ENCODE data around the gene ANAPC2.

Gene ANAPC2

DNA sequence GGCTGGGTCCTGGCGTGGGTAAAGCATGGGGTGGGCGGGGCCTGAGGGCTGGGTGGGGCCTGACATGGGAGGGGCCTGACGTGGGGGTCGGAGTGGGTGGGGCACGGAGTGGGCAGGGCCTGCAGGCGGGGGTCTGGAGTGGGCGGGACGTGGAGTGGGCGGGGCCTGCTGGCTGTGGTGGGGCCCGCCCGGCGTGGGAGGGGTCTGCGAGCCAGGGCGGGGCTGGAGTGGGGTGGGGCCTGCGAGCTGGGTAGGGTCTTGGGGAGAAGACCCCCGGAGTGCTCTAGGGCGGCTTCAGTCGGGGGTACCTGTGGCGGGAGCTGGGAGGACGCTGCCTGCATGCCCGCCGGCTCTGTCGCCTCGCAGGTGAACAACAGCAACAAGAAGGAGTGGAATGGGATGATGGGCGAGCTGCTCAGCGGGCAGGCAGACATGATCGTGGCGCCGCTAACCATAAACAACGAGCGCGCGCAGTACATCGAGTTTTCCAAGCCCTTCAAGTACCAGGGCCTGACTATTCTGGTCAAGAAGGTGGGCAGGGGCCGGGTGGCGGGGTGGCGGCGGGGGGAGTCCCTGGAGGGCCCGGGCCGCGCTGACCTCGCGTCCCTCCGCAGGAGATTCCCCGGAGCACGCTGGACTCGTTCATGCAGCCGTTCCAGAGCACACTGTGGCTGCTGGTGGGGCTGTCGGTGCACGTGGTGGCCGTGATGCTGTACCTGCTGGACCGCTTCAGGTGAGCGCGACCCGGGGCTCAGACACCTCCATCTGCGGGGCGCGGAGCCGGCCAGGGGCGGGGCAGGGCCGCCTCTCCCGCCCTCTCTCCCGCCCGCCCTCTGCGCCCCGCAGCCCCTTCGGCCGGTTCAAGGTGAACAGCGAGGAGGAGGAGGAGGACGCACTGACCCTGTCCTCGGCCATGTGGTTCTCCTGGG is 26.5 kb downstream of the ANAPC2 start:
- DNase-seq (ENCODE audit: low read depth) = no peak

GRCh38 chr9:137160716-137161557 is 27.4 kb downstream of the ANAPC2 start:
- no peak for DNase-seq (ENCODE audit: low read depth)

- DNase-seq (ENCODE audit: low read depth) = no peak
These were observed 28.3 kb downstream of the ANAPC2 start for GRCh38 chr9:137160054-137160425.

DNA sequence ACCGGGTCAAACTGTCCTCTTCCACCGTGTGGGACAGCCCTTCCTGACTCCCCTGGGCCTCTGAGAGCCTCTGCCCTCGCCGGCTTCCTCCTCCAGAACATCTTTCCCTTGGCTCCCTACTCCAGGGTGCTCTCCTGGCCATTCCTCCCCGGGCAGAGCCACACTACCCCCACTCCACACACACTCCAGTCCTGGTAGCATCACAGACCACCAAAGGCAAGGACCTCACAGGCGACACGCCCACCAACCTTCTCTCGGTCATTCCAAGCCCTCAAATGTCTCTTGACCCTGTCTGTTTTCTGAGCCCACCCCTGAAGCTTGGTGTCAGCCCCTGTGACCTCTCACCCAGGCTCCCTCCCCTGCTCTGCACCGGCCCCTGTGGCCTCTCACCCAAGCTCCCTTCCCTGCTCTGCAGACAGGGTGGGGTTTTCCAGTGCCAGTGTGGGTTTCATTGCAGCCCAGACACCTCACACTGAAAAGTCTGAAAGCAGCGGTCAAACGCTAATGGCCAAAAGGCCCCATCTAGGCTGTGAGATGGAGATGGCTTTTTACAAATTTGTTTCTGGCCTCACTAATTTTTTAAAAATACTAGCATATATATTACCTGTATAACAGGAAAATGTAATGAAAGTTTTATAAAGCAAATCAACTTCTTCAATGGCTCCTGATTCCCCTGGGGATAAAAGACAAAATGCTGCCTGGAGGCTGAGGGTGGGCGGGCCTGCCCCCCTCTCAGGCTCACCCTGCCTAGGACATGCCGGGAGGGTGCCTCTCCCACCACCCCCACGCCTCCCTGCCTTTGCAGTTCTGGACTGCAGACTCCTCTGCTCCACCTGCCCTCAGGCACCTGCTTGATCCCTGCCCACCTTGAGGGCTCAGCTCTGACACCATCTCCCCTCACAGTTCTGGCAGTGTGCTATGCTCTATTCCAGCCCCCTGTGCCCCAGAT is 29.0 kb downstream of the ANAPC2 start:
- DNase-seq (ENCODE audit: low read depth) = no peak

DNA sequence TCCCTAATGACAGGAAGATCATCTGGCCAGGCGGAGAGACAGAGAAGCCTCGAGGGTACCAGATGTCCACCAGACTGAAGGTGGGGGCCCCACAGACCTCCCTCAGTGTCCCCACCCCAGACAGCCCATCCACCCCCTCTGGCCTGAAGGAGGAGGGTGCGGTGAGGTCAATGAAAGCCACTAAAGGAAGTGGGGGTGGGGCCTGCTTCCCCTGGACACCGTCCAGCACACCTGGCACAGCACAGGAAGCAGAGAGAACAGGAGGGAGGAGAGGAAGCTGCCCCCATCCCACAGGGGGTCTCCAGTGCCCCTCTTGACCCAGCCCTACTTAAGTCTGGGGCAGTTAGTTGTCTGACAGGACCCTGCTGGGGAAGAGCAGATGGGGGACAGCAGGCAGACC is 29.7 kb downstream of the ANAPC2 start:
- DNase-seq (ENCODE audit: low read depth) = no peak

DNA sequence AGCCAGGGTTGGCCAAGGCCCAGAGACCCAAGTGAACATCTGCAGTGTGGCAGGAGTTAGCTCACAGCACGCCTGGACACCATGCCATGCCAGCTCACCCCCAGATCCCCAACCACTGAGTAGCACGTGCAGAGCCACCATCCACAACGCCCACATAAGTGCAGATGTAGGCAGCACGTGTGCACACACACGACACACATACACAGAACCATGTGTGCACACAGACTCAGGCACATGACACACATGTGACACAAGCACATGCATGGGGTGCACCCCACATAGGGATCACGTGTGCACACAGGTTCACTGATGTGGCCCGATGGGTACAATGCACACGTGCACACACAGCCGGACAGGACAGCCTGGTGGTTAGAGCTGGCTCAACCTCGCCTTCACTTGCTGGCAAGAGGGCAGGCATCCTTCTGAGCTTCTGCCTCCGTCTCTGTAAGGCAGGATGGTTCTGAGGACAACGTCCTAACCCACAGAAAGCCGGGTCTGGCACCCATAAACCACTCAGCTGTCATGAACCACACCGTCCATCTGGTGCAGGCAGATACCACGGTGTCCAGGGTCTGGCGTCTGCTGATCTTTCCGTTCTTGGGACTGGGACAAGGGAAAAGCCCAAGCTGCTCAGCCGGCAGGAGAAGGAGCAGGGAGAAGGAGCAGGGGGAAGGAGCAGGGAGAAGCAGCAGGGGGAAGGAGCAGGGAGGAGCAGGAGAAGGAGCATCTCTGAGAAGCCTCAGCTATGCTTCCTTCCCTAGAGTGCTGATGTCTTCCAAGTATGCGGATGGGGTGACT is 30.5 kb downstream of the ANAPC2 start:
- DNase-seq (ENCODE audit: low read depth) = no peak

GRCh38 chr9:137156567-137157375 is 31.6 kb downstream of the ANAPC2 start:
- DNase-seq (ENCODE audit: low read depth) = no peak

GRCh38 chr9:137152844-137153405 is 35.4 kb downstream of the ANAPC2 start:
- DNase-seq (ENCODE audit: low read depth) = no peak

DNA sequence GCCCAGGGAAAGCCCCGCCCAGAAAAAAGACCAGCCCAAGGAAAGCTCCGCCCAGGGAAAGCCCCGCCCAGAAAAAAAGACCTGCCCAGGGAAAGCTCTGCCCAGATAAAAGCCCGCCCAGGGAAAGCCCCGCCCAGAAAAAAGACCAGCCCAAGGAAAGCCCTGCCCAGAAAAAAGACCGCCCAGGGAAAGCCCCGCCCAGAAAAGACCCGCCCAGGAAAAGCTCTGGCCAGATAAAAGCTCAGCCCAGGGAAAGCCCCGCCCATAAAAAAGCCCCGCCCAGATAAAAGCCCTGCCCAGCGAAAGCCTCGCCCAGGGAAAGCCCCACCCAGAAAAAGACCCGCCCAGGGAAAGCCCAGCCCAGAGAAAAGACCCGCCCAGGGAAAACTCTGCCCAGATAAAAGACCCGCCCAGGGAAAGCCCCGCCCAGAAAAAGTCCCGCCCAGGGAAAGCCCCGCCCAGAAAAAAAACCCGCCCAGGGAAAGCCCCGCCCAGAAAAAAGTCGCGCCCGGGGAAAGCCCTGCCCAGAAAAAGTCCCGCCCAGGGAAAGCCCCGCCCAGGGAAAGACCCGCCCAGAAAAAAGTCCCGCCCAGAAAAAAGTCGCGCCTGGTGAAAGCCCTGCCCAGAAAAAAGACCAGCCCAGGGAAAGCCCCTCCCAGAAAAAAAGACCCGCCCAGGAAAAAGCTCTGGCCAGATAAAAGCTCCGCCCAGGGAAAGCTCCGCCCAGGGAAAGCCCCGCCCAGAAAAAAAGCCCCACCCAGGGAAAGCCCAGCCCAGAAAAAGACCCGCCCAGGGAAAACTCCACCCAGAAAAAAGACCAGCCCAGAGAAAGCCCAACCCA is 37.5 kb downstream of the ANAPC2 start:
- DNase-seq (ENCODE audit: low read depth) = no peak

DNA sequence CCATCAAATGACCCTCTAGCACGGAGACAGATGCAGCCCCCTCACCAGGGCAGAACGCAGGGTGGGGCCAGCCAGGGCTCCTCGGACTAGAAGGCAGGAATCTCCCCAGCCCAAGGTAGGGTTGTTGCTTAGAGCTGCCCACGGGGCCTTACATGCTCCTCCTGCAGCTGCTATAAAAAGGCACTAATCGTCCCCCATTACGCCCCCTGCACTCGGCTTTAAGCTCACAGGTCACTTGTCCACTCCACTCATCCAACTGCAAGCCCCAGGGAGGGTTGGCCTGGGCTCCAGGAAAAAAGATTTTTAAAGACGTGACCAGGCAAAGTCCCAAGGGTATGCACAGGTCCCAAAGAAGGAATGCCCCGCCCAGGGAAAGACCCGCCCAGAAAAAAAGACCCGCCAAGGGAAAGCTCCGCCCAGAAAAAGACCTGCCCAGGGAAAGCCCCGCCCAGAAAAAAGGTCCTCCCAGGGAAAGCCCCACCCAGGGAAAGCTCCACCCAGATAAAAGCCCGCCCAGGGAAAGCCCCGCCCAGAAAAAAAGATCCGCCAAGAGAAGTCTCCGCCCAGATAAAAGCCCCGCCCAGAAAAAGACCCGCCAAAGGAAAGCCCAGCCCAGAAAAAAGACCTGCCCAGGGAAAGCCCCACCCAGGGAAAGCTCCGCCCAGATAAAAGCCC is 38.3 kb downstream of the ANAPC2 start:
- DNase-seq (ENCODE audit: low read depth) = no peak

DNA sequence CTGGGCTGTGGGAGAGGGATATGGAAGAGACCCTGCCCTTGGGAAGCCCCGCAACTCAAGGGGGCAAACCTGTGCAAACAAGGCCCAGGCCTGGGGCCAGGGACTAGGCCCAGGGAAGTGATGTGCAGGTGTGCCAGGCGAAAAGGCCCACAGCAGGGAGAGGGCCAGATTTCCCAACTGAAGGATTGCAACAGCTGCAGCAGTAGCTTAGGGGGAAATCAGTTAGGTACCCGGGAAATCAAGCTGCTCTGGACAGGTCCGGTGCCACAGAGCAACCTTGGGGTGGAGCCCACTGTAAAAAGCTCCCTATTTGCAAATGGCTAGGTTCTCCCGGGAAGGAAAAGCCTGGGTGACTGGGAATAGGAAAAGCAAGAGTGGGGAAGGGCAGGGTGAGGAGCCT is 39.0 kb downstream of the ANAPC2 start:
- no peak for DNase-seq (ENCODE audit: low read depth)

GRCh38 chr9:137148661-137149060 is 39.7 kb downstream of the ANAPC2 start:
- no peak for DNase-seq (ENCODE audit: low read depth)

DNA sequence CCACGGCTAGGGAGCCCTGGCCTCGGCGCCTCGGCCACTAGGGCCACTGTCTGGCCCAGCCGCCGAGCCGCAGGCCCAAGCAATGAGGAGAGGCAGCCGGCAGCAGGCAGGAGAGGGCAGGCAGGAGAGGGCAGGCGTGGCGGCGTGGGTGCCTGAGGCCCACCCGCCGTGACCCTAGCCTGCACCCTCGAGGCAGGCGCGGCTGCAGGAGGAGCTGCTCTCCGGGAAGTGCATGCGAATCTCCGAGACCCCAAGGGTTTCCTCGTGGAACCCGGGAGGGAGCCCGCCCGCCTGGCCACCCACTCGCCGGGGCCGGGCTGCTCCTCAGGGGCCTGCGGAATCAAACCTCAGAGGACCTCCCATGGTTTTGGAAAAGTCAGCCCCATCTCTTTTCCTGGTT is 40.1 kb downstream of the ANAPC2 start:
- DNase-seq (ENCODE audit: low read depth) = no peak

DNA sequence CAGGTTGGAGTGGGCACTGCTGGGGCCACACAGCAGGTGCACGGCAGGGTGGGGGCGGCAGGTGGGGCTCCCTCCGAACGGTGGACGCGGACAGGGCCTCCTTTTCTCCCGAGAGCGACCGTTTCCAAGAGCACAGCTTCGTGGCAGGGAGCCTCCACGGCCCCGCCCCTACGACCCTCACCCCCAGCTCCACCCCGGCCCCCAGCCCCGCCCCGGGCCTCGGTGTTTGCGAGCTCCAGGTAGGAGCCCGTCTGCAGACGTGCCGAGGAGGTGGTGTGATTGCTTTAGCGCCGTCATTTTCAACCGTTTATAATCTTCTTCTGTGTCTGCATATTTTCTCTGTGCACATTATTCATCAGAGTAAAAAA is 40.6 kb downstream of the ANAPC2 start:
- no peak for DNase-seq (ENCODE audit: low read depth)

DNA sequence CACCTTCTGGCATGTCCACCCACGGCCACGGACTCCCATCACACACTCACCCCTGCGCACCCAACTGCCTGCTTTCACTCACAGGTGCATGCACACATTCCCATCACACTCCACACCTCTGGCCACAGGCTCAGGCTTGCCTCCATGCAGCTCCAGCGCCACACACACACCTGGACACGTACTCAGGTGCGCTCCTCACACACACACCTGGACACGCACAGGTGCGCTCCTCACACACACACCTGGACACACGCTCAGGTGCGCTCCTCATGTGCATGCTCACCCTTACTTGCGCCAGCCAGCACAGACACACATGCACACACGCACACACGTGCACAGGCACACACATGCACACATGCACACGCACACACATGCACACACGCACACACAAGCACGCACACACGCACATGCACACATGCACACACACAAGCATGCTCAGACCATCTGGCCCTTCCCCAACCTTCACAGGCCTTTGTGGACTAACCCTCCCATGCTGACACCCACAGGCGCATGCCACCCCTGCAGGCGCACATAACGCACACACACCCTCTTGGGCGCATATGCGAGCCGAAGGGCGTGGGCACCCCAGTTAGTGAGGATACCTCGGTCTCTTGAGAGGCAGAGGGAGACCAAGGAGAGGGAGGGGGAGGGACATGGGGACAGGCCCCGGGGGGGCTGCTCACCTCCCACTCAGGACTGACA is 41.1 kb downstream of the ANAPC2 start:
- DNase-seq (ENCODE audit: low read depth) = no peak

DNA sequence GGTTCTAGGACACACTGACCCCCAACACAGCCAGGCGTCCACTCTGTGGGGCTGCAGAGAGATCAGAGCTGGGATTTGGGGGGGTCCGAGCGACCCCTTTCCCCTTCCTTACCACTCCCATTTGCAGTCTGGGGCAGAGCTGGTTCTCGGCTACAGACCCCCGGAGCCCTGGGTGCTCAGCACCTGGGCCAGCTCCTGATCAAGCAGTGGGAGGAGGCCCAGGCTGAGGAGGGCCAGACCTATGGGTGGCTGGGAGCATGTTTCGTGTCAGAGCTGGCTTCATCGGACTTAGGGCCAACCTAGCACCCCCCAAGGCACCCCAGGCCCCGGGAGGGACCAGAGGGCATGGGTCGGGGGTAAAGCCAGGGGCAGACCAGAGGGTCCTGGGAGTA is 41.8 kb downstream of the ANAPC2 start:
- DNase-seq (ENCODE audit: low read depth) = no peak

- DNase-seq (ENCODE audit: low read depth) = no peak
These were observed 42.4 kb downstream of the ANAPC2 start for GRCh38 chr9:137145731-137146526.

Measured in GM04504 (cell line).